NCI-H128 (cell line): Measurements from ENCODE around the gene MTHFD2.
"Not testable (repeated sequence)": the region's sequence is repeated elsewhere in the genome, so short reads cannot be mapped to it uniquely, and the experiment has no call there.

Source experiments
- DNase-seq: peaks from one replicate; lab custom pipeline; 2025; ENCODE audit not compliant: unreplicated experiment; lab: John Stamatoyannopoulos, UW

Gene MTHFD2

DNA sequence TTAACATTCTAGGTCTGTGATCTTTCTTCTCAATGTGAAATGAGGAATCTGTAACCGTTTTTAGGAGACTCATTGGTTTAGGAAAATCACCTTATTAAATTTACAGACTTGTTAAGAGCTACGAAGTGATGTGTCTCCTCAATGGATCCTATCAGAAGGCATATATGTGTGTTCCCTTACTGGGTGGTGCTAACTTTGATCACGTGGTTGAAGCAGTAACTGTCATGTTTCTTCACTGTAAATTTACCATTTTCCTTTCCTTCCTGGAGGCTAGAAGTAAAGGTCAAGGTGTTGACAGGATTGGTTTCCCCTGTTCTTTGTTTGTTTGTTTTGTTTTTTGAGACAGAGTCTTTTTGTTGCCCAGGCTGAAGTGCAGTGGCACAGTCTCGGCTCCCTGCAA is 1.4 kb upstream of the MTHFD2 start:
- no peak for DNase-seq

DNA sequence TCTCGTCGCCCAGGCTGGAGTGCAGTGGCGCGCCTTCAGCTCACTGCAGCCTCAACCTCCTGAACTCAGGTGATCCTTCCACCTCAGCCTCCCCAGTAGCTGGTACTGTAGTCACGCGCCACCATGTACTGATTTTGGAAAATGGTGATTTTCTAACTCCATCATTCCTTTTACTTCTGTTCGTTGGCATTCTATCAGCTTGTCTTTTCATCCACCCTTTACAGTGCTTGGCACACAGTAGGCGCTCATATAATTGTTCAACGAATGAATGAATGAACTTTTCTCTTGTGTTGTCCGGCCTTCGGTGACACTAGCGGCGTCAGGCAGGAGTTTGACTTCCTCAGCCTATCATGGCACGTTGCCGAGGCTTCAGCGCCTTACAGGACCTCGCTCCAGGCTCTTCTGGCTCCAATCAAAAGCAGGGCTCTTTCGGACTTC is 373 bp upstream of the MTHFD2 start:
- DNase-seq: no peak

DNA sequence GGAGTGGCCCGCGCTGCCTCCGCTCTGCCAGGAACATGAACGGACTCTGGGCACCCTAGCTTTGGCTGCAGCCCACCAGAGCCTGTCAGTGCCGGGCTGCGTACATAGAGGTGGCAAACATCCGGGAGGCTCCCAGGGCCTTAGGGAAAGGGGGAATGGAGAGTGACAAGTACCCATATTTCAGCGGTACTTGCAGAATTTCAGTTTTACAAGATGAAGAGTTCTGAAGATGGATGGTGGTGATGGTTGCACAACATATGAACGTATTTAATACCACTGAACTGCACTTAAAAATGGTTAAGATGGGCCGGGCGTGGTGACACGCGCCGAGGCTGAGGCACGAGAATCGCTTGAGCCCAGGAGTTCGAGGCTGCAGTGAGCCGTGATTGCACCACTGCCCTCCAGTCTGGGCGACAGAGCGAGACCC is 873 bp downstream of the MTHFD2 start:
- no peak for DNase-seq

DNA sequence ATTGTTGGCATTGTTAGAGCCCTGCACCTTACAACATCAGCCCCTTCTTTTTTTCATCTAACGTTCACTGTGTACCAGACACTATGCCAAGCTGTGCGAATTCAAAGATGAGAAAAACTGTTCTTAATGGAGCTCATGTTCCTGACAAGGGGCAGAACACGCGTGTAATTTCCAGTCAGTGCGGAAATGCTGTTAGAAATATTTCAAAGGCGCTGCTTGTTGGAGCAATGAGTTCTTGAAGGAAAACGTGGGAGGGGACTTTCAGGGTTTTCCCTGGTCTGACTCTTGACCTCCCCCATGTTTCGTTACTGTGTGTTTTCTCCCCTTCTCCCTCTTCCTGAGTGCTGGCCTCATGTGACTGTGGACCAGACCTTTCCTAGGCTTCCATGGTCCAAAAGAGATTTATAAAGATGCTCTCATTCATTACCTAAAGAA is 1.5 kb downstream of the MTHFD2 start:
- no peak for DNase-seq

DNA sequence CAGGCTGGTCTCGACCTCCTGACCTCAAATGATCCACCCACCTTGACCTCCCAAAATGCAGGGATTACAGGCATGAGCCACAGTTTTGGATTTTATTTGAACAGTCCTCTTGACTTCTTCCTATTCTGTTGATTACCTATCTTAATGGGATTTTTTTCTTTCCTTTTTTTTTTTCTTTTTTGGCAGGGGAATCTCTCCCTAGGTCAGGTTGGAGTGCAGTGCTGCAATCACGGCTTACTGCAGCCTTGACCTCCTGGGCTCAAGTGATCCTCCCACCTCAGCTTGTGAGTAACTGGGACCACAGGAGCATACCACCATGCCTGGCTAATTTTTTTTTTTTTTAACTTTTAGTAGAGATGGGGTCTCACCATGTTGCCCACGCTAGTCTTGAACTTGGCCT is 2.8 kb downstream of the MTHFD2 start:
- no peak for DNase-seq

DNA sequence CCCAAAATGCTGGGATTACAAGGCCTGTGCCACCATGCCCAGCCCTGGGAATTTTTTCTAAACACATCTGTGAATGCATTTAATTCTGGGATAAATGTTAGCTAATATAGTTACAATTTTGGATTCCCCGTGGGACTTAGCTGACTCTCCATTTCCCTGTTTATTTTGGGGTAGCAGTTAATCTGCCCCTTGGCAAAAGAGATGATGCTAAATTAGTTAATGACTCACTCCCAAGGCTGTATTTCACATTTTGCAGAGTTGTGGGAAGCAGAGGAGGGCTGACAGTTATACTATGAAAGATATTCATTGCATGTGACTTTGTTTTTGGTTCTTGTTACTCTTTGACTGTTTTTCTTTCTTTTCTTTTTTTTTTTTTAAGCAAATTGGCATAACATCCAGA is 3.2 kb downstream of the MTHFD2 start:
- DNase-seq: no peak

DNA sequence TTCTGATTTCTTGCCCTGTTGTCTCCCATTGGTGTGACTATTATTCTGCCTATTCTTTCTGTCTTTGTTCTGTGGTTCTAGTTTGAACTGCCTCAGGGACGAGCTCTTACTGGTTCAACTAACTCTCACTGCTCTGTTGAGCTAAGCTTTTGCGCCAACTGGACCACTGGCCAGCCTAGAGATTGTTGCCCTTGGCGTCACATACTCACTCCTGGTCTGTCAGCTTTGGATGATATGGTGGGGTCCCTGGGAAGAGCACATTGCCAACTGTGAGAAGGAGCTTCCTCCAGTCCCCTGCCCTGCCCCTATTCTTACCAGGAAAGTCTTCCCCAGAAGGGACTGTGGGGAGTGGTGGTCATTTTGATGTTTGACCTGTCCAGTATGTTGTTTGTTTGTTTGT is 6.0 kb downstream of the MTHFD2 start:
- DNase-seq: no peak

DNA sequence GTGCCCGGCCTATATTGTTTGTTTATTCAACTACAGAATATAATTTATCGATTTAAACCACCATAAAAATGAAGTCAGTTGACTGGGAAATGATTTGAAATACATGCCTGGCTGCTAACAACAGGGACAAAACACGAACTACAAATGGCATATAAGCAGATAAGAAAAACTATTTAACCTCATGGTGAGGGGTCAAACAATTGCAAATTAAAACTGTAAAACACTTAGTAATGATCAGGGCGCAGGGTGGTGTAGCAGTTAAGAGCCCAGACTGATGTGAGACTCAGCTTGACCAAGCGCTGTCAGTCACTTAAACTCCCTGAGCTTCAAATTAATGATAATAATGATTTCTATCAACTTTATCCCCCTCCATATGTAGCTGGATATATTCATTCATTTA is 6.7 kb downstream of the MTHFD2 start:
- DNase-seq: no peak

DNA sequence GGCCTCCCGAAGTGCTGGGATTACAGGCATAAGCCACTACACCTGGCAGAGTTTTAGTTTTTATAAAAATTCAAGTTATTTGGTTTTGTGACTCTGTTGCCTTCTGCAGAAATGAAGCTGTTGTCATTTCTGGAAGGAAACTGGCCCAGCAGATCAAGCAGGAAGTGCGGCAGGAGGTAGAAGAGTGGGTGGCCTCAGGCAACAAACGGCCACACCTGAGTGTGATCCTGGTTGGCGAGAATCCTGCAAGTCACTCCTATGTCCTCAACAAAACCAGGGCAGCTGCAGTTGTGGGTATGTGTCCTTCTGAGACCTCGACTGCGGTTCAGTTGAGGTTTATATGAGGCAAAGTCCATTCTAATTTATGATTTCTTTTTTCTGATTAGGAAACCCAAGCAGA is 7.2 kb downstream of the MTHFD2 start:
- no peak for DNase-seq

DNA sequence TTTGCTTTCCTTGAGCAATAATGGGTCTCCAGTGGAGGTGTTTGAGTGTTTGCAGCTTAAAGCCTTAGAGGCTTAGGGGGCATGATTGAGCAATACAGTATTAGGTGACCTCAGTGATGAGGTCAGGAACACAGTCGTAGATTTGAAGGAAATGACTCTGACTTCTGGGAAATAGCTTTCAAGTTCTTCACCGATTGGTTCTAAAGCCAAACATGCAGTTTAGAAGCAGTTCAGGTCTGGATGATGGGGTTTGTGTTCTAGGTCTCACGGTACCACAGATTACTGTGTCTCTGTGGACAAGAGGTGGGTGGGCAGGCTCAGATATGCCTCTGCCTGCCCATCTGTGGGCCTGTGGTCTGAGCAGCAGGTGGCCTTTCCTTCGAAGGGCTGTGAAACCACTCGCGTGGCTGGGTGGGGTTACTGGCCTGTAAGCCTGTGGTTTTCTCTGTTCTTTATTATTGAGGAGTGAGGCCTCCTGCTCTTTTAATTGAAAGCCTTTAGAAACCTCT is 7.8 kb downstream of the MTHFD2 start:
- DNase-seq: no peak

DNA sequence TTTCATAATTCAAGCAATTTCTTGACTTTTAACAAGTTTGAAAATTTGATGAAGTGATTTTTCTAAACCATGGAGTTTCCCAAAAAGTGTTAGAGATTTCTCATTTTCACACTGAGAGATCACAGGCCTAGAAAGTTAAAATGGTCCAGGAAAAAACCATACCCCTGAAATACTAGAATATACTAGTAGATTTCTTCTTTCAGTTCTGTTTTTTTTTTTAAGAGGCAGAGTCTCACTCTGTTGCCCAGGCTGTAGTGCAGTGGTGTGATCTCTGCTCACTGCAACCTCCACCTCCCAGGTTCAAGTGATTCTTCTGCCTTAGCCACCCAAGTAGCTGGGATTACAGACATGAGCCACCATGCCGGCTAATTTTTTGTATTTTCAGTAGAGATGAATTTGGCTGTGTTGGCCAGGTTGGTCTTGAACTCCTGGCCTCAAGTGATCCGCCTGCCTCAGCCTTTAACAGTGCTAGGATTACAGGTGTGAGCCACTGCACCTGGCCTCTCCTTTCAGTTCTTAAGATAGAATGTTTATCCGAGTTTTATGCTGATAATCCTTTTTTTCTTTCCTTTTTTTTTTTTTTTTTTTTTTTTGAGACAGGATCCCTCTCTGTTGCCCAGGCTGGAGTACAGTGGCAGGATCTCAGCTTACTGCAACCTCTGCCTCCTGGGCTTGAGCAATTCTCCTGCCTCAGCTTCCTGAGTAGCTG is 14.4 kb downstream of the MTHFD2 start:
- no peak for DNase-seq

DNA sequence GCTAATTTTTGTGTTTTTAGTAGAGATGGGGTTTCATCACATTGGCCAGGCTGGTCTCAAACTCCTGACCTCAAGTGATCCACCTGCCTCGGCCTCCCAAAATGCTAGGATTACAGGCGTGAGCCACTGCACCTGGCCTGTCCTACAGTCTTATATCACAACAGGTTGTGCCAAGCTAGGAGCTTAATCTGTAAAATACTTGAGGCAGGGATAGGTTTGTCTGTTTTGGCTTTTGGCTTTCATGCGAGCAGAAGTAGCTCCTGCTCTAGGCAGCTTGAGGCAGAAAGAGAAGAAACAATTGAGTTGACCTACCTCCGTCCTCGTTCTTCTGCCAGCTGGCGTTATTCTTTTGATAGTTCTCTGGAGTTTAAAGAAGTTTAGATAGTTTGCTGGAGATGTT is 17.4 kb downstream of the MTHFD2 start:
- DNase-seq: not testable (repeated sequence)

DNA sequence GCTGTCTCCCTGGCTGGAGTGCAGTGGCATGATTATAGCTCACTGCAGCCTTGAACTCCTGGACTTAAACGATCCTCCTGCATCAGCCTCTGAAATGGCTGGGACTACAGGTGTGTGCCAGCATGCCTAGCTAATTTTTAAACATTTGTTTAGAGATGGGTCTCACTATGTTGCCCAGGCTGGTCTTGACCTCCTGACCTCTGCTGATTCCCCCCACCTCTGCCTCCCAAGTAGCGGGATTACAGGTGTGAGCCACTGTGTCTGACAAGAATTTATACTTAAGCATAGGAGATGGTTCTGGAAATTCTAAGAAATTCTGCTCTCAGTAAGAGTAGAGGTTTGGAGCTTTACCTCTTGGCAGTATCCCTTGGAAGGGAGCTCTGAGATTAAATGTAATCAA is 18.2 kb downstream of the MTHFD2 start:
- DNase-seq: no peak

DNA sequence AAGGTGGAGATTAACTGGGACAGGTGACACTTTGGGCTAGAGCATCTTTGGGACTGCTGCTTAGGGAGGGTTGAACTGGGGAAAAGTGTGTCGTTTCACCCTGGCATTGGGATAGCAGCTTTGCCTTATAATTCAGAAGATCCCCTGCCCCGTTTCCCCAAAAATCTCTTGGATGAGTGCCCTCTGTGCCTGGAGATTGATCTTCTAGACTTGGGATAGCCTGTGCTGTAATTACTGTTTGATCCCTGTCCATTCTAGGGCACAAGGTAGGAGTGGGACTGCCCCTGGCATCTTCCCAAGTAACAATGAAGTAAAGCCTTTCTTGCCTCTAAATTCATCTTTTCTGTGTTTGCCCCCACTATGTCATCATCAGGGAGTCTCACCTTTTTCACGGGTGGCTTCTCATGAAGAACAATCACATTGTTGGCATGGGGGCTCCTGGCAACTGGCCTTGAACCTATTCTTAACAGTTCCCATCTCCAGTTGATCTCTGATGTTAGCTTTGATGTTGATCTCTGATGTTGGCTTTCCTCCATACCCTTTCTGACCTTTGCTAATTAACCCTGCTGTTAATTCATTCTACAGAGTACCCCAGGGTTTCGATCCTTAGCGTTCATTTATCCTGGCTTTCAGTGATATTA is 21.6 kb downstream of the MTHFD2 start:
- DNase-seq: no peak

DNA sequence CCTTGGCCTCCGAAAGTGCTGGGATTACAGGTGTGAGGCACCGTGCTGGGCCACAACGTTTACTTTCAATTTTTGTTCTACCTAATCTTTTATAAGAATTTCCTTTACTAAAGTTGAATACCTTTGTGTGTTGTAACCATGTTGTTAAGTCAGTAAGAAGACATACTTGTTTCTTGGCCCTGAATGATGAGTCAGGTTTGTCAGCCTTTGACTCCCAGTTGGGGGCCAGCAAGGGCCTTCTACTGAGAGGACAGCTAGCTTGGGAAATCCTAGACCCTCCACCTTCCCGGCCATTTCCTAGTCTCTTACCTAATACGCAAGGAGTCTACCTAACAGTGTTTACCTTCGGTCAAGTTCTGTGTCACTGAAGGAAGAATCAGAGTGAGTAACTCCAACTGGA is 22.7 kb downstream of the MTHFD2 start:
- no peak for DNase-seq

DNA sequence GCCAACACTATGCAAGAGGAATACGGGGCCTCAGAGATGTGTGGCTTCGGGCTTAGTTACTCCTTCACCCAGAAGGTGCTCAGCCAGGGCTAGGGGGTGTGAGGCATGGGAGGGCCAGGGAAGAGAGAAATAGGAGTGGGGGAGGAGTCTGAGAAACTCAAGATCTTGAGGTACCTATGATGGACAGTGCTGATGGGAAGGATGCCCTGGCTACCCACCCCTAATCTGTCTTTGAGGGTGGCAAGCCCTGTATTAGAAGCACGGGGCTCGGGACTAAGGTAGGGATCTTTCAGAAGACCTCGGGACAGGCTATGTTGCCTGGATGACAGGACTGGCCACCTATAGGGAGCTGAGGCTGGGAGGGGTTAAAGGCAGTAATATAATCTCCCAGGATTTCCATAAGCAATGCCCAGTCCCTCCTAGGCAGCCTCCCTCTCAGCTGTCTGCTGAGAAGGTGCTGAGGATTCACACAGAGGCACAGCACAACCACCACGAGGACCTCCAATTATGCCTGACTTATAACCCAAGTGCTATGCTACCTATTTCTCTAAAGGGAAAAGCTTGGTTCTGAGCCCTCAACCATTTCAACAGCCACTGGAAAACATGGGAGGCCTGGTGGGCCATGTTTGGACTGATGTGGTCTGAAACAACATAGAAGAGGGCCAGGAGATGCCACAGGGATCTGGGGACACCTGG is 23.3 kb downstream of the MTHFD2 start:
- no peak for DNase-seq

DNA sequence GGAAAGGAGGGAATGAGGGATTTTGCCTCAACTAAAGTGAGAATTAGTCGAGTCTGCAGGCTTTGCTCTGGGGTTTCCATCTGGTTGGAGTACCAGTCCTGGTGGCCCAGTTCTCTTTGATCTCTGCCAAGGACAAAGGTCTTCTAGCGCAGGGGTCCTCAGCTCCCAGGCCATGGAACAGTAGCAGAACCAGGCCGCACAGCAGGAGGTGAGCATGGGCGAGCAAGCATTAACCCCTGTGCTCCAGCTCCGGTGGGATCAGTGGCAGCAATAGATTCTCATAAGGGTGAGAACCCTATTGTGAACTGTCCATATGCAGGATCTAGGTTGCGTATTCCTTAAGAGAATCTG is 23.9 kb downstream of the MTHFD2 start:
- no peak for DNase-seq

DNA sequence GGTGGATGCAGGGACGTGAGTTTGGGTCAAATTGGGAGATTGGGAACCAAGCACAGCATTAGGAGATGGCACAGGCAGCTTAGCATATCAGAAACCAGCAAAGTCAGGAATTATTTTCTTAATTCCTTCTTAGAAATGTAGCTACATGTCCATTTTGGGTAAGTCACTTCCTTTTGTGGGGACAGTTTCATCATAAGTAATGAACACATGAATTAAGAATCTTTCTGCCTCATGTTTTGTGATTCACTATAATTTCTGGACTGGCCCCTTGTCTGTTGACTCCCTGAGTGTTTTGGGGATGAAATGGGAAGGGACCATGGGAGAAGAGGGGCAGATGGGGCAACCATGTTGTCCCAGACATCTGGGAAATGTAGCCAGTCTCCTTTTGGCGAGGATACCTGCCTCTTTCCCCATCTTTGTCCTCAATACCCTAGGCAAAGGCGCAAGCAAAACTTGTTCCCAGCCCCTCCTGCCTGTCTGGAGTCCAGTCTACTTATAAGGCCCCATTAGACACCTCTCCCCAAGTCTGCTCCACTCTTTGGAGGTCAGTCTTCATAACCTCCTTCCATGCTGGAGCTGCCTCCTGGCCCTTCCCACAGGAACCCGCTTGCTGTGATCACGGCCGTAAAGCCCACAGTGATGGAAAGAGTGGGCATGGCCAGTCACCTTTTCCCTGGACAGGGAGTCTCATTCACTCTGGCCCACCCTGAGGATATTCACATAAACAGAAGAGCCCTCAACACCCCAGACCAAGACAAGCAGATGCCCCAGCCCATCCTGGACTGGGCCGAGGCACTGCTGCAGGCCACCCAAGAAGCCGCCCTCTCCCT is 25.7 kb downstream of the MTHFD2 start:
- DNase-seq: no peak

DNA sequence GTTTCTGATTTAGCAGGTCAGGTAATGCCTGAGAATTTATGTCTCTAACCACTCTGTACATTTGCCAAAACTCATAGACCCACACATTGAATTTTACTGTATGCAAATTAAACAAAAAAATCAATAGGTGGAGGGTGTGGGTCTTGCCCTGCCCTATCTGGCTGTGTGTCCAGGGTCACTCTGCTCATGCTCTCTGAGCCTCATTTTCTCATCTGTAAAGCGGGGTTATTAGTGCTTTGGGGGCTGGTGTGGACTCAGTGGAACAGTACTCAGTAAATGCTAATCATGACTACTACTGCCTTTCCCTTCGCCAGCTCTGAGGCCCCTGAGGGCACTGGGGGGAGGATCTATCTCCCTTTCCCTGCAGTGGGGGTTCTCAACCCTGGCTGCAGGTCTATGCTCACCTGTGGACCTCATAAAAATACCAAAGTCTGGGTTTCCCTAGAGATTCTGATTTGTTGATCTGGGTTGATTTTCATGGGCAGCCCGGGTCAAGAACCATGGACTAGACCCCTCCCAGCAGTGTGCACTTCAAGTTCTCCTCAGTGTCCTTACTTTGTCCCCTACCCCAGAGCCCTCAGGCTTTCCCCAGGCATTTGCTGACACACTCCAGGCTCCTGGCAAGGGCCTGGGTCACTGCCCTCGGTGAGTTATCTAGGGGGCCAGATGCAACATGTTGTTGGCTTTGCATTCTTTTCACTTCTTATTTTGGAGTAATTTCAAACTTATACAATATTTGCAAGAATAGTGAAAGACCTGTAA is 27.5 kb downstream of the MTHFD2 start:
- DNase-seq: no peak

DNA sequence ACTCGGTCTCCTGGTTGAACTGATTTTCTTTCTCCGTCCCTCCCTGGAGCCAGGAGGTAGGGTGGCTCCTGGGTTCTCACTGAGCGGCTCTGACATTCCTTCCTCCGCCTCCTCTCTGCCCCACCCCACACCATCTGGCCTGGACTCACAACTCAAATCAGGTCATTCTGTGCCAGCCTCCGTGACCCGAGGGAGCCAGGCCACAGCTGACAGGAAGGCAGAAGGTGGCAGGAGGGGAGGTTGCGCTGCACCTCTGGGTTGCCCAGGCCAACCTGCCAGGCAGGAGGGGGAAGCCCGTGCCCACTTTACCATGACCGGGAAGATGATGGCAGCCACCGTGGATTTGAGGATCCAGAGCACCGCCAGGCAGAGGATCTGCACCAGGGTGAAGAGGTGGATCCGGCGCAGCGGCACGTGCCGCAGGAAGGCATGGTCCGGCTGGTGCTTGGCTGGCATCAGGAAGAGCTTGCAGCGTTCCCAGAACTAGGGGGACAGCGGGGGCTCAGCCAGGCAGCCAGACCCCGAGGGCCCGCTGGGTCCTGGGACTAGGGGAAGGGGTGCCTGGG is 28.3 kb downstream of the MTHFD2 start:
- no peak for DNase-seq
